Iris pigment epithelial cell (primary cell): ENCODE measurements around the gene SSX1.
"Not testable (repeated sequence)": the region's sequence is repeated elsewhere in the genome, so short reads cannot be mapped to it uniquely, and the experiment has no call there.

Experiments used
- DNase-seq: peaks from one replicate; pipeline ENCODE4 v3.0.0-alpha.2; 2011; ENCODE audit warnings: low read depth

The SSX1 gene

GRCh38 chrX:48255062-48255796 is at the start of gene SSX1:
TSS of gene SSX1 (plus strand) at chrX:48255392. CDS start at chrX:48257242, 1,850 bp downstream.
- not testable (repeated sequence) for DNase-seq

- DNase-seq = not testable (repeated sequence)
Measured at GRCh38 chrX:48214341-48214740, 40.9 kb upstream of the SSX1 start.

GRCh38 chrX:48224196-48224595 is 31.0 kb upstream of the SSX1 start:
- not testable (repeated sequence) for DNase-seq

GRCh38 chrX:48252945-48253344 is 2.2 kb upstream of the SSX1 start:
- DNase-seq = not testable (repeated sequence)

GRCh38 chrX:48274365-48274764 is 19.2 kb downstream of the SSX1 start:
- DNase-seq = not testable (repeated sequence)

- DNase-seq = peak; percentile 1
Measured at GRCh38 chrX:48278958-48279357, 23.8 kb downstream of the SSX1 start.

GRCh38 chrX:48280729-48281128 is 25.5 kb downstream of the SSX1 start:
- DNase-seq = not testable (repeated sequence)

- DNase-seq = no peak
Measured at GRCh38 chrX:48306175-48306574, 51.0 kb downstream of the SSX1 start.

- not testable (repeated sequence) for DNase-seq
Measured at GRCh38 chrX:48313996-48314395, 58.8 kb downstream of the SSX1 start.
